ENCODE measurements around the gene FBXO4. TPM values are rescaled to one million over a fixed set of nuclear protein-coding genes. Genes with fewer than 3 reads are reported as not detected.
"Not testable (repeated sequence)": the region's sequence is repeated elsewhere in the genome, so short reads cannot be mapped to it uniquely, and the experiment has no call there.

Gene FBXO4
- total RNA-seq, 1 donor from 2014 or later = 11.1 TPM

DNA sequence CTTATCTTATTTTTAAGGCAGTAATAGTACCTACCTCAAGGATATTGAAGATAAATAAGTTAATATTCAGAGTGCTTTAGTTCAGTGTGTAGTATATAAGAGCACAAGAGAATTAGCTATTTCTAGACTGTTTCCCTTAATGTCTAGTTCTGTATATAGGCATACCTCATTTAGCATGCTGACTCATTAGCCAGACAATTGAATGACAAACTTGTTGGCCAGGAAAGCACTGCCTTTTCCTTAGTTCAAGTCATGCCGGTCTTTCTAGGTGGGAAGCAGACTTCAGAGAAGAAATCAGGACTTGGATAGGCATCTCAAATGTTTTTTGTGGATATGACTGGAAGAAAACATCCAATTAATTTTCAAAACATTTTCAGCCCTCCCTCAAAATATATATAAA lies 3.2 kb upstream of the FBXO4 start:
- DNase-seq (ENCODE audit: low read depth) = peak; percentile 70

DNA sequence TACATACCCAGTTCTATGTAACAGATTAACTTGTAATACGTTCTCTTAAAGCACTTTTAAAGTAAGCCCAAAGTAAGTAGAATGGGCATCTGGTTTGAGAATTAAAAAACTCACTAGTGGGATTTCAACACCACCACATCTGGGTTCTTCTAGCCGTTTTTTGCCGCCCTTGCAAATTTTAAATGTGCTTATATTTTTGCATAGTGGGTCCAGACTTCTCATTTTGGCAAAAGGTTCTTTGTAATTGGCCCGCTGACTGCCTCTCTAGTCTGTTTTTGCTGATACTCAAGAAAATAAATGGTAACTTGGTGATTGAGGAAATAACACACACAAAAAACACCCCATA lies 582 bp upstream of the FBXO4 start:
- DNase-seq (ENCODE audit: low read depth) = no peak

- DNase-seq (ENCODE audit: low read depth) = peak; percentile 49
Observed at GRCh38 chr5:41925555-41925951, 472 bp downstream of the FBXO4 start.

DNA sequence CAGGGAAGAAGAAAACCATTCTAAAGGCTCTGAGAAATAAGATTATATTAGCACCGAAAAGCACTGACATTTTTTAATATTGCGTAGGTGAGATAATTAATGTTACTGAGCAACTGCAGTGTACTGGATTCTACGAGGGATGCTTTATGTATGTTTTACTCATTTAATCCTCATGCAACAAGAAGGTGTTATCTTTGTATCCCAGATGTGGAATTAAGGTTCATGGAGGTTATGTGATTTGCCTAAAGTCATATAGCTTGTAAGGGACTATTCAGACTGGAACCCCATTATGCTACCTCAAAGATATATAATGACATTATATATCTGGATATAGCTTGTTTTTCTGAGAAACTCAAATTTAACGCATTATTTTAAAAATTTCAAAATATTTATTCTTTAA lies 2.5 kb downstream of the FBXO4 start:
- no peak for DNase-seq (ENCODE audit: low read depth)

GRCh38 chr5:41929035-41929434 lies 4.0 kb downstream of the FBXO4 start:
- DNase-seq (ENCODE audit: low read depth) = no peak

- peak; percentile 58 for DNase-seq (ENCODE audit: low read depth)
Observed at GRCh38 chr5:41932770-41933169, 7.7 kb downstream of the FBXO4 start.

- no peak for DNase-seq (ENCODE audit: low read depth)
Observed at GRCh38 chr5:41935544-41935943, 10.5 kb downstream of the FBXO4 start.

DNA sequence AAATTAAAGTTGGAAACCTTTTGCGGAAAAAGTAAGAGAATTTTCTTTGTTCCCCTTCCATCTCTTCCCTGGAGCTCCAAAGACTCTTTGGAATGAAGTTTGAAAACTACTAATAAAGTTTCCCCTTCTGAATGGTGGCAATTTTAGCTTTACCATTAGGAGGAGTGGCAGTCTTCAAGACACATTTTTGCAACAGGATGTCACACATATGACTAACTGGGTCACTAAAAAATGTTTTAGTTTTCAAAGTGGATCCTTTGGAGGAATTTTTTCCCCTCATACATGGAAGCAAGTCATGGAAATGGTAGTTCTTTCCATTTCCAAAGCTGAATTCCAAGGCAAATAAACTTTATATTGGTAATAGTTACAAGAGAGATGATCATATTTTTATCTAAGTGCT lies 15.6 kb downstream of the FBXO4 start:
- no peak for DNase-seq (ENCODE audit: low read depth)

GRCh38 chr5:41945332-41945955 lies 20.4 kb downstream of the FBXO4 start:
- not testable (repeated sequence) for DNase-seq (ENCODE audit: low read depth)

DNA sequence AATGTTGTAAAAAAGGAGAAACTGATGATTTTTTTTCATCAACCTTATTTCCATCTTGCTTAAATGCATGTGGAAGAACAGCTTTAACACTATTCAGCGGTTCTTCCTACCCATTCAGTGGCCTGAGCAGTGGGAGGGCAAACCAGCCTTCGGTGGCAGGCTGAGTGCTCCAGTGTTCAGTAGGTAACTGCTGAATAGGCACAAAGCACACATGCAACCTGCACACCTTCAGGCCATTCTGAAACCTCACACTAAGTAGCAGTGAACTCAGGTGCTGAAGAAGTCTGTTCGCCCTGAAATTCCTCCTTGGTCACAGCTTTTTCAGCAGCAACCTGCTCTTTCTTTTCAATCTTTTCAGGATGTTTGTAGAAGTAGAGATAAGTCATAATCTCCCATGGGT lies 26.1 kb downstream of the FBXO4 start:
- no peak for DNase-seq (ENCODE audit: low read depth)

GRCh38 chr5:41954286-41954685 lies 29.2 kb downstream of the FBXO4 start:
- DNase-seq (ENCODE audit: low read depth) = no peak

DNA sequence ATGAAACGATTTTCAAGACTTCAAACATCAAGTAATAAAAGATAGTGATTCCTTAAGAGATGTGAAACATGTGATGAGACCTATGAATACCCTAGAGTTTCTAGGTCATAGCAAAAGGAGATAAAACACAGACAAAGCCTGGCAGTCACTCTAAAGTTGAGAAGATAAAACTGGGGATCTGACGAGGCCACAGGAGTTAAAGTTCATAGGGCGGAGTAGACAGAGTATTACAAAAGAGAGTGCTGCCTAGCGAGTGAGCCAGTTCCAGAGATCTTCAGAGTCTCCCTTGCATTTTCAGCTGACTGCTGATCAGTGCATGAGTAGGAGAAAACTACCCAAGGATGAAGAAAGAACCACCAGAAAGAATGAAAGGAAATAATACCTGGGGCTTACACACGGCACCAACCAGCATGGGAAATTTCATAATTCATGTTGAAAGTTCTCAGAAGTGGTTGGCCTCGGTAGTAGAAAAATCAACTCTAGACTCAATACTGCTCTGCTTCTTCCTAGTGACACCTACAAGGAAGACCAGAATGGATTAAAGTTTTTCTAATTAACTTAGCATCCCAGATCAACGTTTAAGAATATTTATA lies 30.4 kb downstream of the FBXO4 start:
- DNase-seq (ENCODE audit: low read depth) = no peak

DNA sequence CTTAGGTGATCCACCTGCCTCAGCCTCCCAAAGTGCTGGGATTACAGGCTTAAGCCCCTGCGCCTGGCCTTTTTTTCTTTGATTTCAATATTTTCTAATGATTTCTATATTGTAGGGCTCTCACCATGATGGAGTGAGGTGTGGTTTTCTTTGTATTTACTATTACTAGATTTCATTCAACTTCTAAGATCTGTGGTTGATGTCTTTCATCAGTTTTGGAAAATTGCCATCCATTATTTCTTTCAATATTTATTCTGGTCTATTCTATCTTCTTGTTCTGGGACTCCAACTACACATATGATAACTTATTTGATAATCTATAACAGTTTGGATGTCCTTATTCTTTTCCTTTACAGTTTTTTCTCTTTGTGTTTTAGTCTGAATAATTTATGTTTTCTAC lies 31.9 kb downstream of the FBXO4 start:
- no peak for DNase-seq (ENCODE audit: low read depth)

GRCh38 chr5:41960481-41960880 lies 35.4 kb downstream of the FBXO4 start:
- DNase-seq (ENCODE audit: low read depth) = no peak

GRCh38 chr5:41961736-41962135 lies 36.7 kb downstream of the FBXO4 start:
- DNase-seq (ENCODE audit: low read depth) = no peak

DNA sequence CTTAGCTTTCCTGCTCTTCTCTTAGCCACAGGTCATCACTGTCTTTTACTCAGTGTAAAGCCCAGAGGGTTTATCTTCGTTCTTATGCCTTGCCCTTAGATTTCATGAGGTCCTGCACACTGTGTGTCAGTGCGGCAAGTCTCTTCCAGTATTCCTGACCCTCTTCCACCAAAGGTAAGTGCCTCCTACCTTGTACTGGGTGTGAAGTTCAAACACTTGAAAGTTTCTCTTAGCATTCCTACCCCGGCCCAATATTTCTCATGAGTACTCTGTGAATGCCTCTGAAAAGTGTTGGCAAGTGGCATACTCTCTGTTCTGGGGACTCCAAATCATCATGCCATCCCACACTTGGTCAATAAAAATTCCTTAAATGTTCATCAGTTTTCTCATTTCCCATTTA lies 37.4 kb downstream of the FBXO4 start:
- no peak for DNase-seq (ENCODE audit: low read depth)

- peak; percentile 22 for DNase-seq (ENCODE audit: low read depth)
Observed at GRCh38 chr5:41966401-41967105, 41.5 kb downstream of the FBXO4 start.

- DNase-seq (ENCODE audit: low read depth) = peak; percentile 50
Observed at GRCh38 chr5:41967401-41967800, 42.3 kb downstream of the FBXO4 start.

DNA sequence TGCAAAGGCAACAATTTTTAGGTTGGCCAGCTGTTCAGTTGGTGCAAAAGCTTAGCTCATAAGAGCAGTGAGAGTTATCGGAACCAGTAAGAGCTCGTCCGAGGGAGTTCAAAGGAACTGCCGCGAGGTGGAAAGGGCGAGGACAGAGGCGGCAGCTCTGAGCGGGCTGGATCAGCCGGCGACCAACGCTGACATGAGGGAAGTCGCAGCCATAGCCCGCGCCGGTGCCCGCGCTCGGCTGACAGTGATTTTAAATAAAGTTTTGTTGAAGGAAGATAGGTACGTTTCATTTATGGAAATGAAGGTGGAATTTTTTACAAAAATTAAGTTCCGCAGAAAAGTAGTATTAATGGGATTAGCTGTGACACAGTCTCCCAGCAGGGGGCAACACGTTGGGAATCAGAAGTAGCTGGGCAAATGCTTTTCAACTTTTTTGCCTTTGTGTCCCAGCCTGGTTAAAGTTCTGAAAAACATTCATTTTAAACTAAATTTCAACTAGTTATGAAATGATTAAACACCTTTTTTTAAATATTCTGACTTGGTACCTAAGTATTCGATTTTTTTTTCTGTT lies 43.2 kb downstream of the FBXO4 start:
- no peak for DNase-seq (ENCODE audit: low read depth)

- DNase-seq (ENCODE audit: low read depth) = no peak
Observed at GRCh38 chr5:41973087-41973486, 48.0 kb downstream of the FBXO4 start.

GRCh38 chr5:41973887-41974286 lies 48.8 kb downstream of the FBXO4 start:
- no peak for DNase-seq (ENCODE audit: low read depth)

DNA sequence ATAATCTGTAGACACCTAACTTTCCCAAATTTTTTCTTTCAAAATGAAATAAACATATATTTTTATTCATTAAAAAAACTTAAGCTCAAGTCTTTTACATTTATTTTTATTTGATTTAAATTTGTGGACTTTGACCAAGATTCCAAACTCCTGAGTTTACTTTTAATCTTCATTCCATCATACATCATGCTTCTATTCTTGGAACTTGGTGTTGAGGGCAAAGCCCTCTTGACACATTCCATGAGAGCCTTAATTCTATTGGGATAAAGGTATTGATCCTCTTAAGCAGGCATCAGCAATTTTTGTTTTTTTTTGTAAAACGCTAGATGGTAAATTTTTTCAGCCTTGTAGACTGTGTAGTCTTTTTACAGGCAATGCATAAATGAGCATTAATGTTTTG lies 53.6 kb downstream of the FBXO4 start:
- DNase-seq (ENCODE audit: low read depth) = no peak

DNA sequence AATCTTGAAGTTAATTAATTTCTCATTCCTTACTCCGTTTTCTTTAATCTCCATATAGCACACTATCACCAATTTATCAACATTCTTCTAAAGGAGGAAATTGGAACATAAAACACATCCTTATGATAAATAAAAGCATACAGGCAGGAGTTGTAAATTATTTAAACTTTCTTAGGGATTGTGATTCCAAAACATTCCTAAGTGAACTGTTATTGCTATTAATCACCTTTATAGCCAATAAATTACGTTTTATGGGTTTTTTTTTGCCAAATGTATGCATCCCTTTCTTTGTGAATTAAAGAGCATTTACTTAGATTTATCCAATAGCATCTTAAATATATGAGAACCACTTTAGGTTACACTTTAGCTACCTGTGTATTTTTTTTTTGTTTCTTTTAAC lies 55.3 kb downstream of the FBXO4 start:
- DNase-seq (ENCODE audit: low read depth) = no peak
